Measurements from ENCODE around the gene SDK2.

DNA sequence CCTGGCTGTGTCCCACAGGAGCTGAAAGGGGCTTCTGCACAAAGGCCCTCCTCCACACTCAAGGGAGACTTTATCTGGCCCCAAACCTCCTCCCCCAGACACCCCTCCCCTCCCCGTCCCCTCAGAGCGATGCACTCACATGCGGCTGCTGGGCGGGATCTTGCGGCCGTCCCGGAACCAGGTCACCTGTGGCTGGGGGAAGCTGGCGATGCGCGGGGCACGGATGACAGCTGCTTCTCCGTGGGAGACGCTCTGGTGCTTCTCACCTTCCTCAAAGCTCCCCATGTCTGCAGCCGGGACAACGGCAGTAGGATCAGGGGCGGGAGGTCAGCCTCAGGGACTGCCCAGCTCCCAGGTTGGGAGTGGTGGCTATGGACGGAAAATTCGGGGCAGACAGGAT lies 188.5 kb downstream of the SDK2 start:
- TF ChIP-seq, protein P1, sequence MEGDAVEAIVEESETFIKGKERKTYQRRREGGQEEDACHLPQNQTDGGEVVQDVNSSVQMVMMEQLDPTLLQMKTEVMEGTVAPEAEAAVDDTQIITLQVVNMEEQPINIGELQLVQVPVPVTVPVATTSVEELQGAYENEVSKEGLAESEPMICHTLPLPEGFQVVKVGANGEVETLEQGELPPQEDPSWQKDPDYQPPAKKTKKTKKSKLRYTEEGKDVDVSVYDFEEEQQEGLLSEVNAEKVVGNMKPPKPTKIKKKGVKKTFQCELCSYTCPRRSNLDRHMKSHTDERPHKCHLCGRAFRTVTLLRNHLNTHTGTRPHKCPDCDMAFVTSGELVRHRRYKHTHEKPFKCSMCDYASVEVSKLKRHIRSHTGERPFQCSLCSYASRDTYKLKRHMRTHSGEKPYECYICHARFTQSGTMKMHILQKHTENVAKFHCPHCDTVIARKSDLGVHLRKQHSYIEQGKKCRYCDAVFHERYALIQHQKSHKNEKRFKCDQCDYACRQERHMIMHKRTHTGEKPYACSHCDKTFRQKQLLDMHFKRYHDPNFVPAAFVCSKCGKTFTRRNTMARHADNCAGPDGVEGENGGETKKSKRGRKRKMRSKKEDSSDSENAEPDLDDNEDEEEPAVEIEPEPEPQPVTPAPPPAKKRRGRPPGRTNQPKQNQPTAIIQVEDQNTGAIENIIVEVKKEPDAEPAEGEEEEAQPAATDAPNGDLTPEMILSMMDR (IDR thresholded peaks at IDR 0.05), result no peak
- TF ChIP-seq POLR2A (IDR thresholded peaks at IDR 0.05), result no peak
